GM18909 (cell line): ENCODE measurements around the gene FMNL2.

Source experiments
- ATAC-seq: cut with Tn5 transposase; IDR thresholded peaks from one replicate; pipeline ENCODE4 v1.9.1; 2021; ENCODE audit warnings: mild to moderate bottlenecking; ENCODE audit not compliant: unreplicated experiment, poor library complexity

The FMNL2 gene

DNA sequence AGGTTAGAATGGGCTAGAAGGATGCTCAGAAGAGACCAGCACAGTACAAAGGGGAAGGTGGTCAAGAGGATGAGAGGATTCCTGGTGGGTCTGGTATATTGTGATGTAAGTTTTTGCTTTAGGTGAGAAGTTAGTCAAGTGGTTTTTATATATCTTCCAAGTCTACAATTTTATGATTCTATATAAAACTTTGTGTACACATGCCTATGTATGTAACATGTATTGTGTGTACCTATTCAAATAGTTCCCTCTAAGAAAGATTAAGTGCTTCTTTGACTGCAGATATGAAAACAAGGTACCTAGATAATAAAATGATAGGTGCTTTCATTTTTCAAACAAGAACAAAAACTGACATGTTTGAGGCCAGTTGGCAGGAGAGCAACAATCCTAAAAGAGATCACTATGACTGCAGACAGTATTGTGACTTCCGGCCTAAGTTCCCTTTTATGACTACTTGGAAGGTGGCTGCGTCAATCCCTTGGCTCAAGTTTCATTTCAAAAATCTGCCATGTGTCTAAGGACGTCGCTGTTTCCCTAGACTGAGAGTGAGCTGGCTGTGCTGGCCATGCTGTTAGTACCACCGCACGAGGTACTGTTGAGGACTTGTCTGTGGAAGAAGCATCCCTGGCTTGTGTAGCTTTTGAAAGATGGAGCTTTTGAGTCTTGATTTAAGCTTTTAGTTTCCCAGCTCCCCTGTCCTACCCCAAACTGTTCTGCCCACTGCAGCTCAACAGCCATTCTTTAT, 259.2 kb downstream of the FMNL2 start:
- peak; percentile 90 for ATAC-seq

DNA sequence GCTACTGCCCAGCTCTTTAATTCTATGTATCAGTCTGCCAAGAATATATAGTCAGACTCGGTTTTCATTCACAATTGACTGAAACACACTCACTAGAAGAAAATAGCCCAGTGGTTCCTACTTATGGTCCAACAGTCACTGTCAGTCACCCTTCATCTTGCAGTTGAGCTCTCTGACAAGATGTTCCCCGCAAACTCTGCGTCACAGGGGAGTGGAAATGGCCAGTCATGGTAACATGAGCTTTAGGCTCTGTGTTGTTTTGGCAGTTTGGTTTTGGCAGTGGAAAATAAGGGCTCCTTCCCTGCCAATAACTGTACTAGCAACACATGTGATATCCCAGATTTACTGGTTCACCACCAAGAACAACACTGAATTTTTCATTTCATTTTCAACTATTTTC, 259.8 kb downstream of the FMNL2 start:
- ATAC-seq = no peak

DNA sequence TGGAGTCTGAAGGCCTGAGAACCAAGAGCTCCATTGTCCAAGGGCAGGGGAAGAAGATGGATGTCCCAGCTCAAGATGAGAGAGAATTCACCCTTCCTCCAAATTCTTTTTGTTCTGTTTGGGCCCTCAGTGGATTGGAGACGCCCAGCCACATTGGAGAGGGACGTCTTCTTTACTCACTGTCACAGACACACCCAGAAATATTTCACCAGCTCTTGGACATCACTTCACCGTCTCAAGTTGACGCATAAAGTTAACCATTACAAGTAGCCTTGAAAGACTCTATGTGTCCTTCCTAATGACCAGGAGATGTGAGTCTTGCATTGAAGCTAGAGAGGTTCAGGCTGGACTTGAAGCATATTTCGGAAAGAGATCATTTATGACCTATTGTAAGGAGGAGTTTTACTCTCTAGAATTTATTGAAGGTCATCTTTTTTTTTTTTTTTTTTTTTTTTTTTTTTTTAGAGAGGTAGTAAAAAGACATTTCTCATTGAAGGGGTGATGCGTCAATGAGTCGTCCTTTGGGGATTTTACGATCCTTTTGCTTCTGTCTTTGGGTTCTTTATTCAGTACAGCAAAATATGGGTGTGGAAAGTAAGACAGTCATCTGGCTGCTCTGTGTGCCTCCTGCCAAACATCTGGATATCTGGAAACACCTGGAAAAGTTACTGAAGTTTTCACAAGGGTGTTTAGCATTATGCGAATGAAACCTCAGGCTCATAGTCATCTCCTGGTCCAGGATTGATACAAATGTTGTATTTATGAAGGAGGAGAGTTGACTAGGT, 264.2 kb downstream of the FMNL2 start:
- ATAC-seq = no peak

DNA sequence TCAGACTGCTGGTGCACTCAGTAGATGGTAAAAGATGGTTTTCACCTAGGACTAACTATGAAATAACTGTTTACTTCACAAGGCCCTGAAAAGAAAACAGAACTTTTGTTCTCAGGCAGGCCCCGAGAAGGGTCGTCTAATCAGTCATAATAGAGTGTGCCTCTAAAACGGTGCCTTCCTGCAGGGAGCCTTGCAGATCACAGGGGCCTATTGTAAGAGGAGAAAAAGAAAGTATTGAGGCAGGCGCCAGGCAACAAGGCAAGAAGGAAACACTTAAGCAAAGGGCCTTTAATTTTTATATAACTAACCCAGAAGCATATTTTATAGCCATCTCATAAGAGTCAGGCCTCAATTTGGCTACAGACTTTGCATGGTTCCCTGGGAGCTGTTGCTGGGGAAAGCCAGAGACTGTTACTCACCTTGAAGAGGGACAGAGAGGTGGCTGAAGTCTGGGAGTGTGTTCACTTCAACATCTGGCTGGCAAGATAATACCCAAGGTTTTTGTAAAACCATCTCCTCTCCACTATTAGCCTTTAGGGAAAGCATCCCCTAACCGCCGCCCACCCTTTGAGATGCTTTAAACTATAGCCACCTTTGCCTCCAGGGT, 265.2 kb downstream of the FMNL2 start:
- ATAC-seq = no peak

DNA sequence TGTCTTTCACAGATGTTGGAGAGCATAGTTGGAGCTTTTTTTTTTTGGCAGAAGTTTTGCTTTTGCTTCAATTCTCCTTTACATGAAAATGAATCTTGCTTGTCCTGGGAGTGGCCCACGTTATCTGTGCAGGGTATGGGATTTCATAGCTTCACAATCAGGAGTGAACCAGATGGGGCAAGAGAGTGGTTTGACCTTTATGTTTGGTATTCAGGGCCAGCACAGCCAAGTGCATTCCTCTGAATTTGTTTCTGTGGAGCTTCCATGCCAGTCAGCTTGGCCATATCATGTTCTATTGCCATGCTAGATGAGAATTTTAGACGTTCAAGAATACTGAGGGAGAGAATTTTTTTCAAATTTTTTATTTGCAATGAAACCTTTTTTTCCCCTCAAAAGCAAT, 265.7 kb downstream of the FMNL2 start:
- no peak for ATAC-seq

DNA sequence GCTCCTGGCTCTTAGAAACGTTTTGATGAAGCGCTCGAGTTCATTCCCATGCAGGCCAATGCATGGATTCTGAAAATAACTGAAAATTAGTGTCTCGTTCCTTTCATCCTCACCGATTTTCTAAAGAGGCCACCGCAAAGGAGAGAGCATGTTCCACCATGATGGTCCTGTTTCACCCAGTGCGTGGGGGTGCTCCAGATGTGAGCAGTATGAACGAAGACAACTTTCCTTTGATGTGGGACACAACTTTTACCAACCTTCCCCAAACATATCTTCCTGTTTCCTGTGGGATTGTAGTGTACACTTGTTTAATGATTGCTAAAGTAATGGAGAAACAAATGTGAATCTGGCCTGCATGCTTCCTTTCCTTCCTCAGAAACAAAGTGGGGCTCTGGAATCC, 267.8 kb downstream of the FMNL2 start:
- ATAC-seq = no peak

DNA sequence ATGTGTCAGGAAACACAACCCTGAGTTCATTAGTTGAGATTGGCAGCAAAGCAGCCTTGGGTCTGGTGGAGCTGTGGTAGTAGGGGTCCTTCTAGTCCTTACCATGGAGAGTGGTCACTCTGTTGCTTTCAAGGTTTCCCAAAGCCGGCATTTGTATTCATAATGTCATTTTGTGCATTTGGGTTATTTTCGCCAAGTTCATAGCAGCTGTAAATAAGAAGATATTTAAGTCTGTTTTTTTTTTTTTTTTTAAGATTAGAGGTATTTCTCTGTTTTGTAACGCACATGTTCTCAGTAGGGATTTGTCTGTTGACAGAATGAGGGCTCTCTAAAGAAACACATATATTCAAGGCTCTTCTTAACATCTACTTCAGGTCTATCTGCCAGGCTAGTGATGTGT, 268.2 kb downstream of the FMNL2 start:
- no peak for ATAC-seq

DNA sequence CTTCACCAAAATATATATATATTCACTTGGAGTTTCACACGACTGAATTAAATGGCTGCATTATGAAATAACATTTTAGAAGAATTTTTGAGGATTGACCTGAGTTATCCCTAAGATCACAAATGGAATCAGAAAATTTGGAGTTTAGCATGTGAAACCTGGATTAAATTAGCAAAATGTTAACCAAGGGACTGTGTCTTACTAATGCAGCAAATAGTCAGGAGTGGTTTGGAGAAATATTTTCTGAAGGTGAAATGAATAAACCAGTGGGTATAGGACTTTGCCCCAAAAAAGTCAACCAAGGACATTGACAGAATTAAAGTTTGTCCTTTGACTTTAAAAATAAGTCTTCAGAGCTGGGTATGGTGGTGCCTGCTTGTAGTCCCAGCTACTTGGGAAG, 271.1 kb downstream of the FMNL2 start:
- no peak for ATAC-seq

DNA sequence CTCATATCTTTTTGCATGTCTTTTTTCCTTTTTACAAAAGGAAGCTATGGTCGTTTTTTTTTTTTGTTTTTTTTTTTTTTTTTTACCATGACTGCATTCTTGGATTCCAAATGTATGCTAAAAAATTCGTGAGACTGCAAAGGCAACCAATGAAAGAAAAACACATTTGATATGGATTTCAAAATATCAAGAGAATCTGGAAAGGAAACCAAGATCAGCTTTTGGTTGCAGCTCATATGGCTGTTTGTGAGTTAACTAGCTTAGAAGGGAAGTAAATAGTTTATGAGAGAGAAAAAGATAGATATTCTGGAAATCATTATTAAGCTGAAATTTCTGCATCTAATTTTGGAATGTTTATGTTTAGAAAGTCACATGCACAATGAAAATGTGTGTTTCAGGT, 272.0 kb downstream of the FMNL2 start:
- no peak for ATAC-seq

DNA sequence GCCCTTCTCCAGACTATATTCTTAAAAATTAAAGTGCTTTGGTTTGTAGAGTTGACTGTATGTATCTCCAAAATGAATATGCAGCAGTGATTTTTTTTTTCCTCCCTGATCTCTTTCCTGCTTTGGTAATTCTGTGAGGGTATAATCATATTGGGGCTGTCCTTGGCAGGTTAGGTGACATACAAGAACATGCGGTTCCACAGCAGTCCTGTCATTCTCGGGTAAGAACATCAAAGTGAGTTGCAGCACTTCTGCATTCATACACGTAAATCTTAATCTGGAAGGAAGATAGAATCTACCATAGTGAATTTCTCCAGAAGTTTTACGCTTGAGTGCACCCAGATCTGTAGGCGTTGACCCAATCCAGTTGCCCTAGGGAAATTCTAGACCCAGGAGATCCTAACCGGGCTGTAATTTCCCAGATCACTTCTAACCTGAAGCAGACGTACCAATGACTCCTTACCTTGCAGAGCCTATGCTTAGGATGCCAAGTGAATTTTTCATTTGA, 272.9 kb downstream of the FMNL2 start:
- no peak for ATAC-seq

DNA sequence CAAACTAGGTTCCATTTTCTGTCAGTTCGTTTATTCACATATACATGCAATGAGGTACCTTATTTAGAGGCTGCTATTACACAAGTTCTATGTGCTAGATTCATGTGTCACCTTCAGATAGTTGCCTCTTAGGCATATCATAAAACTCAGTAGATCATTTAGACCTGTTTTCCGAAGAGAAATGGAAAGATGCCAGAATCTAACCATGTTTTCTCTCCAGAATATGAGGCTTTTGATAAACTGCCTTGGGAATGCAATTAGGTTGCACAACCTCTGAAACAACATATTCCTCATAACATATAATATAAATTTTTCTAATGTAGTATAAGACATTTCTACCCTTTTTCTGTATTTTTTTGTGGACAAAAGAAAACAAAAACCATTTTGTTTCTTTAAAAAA, 274.2 kb downstream of the FMNL2 start:
- no peak for ATAC-seq

DNA sequence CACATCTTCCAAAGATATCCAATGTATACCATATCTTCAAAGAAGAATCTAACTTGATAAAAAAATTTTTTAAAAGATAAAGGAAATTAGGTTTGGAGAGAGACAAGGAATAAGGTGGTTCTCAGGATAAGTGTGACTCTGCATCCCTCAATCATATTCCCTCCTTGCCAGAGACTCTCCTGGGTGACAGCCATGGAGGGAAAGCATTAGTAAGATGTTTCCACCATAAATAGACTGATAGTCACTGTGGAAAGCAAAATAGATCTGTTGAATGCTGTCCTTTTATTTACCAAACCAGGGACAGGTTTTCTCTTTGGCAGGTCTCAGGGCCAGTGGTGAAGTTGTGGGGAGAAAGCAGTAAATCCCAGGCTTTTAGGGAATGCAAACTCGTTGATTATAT, 274.7 kb downstream of the FMNL2 start:
- ATAC-seq = no peak

DNA sequence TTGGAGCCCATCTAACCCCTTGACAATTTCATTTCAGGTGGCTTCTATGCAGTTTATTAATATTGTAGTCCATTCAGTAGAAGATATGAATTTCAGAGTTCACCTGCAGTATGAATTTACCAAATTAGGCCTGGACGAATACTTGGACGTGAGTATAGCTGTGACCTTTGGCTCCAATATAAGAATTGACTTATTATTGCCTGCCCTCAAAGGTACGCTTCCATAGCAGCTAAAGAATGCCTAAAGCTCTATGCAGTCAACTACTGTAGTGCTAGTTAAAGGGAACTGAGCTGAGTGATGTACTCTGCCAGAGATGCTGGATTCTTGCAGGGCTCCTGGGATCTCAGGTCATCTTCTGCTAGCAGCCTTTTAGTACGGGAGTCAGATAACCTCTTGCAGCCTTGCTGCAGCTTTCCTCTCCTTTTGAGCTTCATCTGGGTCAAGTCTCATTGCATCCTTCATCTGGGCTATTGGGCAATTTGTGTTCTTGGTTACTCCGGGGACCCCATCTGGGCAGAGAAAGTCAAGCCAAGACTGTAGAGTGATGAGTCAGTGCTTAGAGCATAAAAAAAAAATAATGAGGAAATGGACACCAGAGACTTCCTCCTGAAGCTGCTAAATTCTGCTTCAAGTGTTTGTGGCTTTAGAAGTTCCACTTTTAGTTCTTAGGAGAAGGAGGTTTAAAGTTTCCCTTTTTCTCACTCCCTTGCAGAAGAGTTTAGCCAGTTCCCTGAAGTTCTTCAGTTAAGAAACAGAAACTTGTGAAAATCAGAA, 276.7 kb downstream of the FMNL2 start:
- ATAC-seq = peak; percentile 92

DNA sequence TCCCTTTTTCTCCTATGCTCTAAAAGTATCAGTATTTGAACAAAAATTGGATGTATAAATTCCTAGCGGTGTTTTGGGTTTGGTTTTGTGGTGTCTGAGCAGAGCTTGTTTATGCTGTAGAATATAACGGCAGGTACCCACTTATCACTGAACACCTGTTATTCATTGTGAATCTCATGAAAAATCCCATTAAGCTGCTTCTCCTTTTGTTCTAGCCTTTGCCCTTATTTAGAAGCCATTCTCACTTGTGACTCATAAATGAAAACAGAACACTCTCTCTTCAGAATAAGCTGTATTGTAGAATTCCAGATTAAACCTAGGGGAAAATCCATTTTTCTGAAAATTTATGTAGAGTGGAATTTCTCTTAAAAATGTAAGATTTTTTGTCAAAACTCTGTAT, 278.3 kb downstream of the FMNL2 start:
- no peak for ATAC-seq

DNA sequence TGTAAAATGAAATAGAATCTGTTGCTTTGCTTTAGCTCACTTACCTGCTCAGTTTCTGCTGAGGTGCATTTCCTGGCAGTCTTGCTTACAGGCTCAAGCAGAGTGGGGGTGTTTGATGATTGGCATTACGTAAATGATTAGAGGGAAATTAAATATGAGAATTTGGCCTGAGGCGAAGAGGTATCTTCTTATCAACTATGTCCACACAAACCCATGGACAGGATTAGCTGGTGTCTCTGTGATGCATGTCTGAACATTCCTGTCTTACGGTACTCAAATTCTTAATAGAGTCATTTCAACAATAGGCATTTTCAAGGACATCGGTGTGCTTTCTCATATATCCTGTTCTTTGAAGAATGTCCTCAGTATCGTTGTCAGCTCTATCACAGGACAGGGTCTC, 280.2 kb downstream of the FMNL2 start:
- no peak for ATAC-seq

DNA sequence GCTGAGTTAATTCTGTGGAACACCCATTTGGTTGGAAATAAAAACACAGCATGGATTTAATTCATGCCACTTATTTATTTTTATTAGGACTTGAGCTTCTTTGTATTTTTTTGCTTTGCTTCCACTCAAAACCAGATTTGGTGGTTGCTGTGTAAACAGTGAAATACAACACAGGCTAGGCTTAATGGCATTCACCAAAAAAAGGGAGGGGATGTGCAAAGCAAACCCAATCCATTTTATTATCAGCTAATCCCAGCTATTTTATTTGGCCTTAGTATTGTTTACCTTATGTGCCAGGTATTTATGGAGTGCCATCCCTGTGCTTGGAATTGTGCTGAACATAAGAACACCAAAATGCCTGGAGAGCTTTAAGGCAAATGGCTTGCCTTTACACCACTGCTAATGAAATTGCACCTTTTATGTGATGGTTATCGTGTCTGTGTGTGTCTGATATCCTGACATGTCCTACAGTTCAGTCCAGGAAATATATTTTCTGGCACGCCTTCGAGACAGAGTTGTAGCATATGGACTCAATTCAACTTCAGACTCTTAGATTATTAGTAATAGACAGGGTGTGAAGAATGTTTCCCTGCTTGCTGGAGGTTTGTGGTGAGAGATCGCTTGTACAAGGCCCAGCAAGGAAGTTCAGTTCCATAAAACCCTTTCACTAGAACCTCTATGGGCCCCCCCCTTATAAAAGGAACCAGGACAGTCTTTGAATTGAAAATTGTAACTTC, 282.6 kb downstream of the FMNL2 start:
- no peak for ATAC-seq

DNA sequence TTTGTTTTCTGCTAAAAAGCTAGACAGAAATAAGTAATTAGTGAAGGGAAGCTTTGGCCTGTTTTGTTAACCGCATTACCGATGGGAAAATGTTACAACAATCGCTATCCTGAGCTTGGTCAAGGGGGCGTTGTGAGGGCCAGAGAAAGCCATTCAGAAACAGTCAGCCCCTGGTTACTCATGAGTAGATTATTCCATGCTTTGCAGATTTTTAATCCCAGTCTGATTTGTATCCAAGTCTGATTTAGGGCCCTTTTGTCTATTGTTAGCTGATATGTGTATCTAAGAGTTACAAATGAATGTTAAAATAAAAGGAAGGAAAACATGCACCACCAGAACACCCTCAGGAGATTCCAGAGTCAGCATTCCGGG, 283.2 kb downstream of the FMNL2 start:
- ATAC-seq = no peak

DNA sequence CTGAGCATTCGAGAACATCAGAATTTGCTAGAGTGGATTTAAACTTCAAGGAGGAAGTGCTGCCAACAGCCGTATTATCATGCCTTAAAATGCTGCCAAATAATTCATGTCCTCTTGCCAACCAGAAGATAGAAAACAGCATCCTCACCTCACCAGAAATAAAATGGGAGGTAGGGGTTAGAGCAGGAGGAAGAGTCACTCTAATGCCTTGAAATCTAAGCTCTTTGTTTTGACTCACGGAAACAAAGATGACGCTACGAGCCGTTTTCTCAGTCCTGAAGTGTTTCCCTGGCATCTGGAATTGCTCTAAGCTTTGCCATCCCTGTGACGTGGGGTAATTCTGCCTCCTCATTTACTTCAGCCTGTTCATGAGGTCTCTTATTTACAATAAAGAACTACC, 285.2 kb downstream of the FMNL2 start:
- ATAC-seq = no peak

DNA sequence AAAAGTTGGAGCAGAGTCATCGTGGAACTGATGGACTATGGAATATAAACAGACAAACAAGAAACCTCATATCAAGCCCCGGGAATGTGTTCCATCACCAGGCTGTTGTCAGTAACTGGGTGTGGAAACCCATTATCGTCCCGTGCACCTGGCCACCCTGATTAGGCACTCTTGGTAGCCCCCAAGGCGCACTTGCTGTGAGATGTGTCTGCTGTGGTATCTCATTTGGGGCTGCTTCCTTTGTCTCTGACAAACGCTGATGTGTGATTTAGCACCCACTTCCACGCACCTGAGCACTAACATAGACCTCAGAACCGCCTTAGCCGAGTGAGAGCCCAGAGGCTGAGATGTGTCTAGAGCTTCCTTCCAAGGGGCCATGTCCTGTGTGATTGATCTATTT, 286.0 kb downstream of the FMNL2 start:
- ATAC-seq = no peak

DNA sequence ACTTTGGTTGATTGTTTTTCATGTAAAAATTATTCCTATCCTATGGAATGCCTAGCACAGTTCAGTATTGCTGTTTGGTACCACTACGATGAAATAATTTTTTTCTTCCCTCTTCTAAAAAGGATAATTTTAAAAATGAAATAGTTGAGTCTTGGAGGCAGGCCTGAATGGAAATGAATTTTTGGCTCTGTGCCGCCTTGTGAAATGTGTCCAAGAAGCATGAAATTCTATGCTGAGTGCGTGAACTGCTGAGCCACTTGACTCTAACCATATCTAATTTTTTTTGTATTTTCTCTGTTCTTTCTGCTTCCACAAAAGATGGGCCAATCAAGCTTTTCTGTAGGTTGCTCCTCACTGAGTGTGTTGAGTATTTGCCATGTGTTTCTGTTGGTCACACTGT, 287.2 kb downstream of the FMNL2 start:
- ATAC-seq = no peak
